ENCODE data around the gene DENND4B. TPM values are rescaled to one million over a fixed set of nuclear protein-coding genes. Genes with fewer than 3 reads are reported as not detected.

The DENND4B gene, protein sequence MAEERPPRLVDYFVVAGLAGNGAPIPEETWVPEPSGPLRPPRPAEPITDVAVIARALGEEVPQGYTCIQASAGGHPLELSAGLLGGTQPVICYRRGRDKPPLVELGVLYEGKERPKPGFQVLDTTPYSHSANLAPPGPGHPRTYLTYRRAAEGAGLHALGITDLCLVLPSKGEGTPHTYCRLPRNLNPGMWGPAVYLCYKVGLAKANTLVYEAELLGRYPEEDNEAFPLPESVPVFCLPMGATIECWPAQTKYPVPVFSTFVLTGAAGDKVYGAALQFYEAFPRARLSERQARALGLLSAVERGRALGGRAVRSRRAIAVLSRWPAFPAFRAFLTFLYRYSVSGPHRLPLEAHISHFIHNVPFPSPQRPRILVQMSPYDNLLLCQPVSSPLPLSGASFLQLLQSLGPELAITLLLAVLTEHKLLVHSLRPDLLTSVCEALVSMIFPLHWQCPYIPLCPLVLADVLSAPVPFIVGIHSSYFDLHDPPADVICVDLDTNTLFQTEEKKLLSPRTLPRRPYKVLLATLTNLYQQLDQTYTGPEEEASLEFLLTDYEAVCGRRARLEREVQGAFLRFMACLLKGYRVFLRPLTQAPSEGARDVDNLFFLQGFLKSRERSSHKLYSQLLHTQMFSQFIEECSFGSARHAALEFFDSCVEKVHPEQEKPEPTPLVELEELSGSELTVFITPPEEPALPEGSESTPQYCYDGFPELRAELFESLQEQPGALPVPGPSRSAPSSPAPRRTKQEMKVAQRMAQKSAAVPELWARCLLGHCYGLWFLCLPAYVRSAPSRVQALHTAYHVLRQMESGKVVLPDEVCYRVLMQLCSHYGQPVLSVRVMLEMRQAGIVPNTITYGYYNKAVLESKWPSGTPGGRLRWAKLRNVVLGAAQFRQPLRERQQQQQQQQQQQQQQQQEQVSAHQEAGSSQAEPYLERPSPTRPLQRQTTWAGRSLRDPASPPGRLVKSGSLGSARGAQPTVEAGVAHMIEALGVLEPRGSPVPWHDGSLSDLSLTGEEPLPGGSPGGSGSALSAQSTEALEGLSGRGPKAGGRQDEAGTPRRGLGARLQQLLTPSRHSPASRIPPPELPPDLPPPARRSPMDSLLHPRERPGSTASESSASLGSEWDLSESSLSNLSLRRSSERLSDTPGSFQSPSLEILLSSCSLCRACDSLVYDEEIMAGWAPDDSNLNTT (N-terminal part only)
- total RNA-seq = 16.9 and 23.9 TPM in 2 replicates

DNA sequence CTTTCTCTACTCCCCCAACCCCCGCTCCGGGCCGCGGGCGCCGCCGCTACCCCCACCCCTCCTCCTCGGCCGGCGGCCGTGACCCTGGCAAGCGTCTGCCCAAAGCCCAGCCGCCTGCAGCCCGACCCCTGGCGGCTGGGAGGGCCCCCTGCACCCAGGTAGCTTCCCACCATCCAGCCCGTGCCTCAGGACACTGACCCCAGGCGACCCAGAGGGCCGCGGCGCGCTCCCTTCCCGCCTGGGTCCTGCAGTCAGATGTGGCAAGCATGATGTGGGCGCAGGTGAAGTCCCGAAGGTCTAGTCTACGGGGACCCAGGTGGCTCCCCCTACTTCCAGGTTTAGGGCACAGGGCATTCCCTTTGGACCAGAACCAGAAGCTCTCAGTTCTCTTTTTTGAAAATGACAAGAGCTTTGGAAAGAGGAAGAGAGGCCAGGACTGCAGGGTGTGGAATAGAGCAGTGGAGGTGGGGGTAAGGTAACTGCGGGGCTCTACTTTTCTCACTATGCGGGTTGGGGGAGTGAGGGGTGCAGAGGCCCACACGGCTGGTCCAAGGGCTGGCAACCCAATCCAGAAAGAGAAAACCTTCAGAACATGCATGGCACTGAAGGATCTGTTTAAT, at the start of gene DENND4B:
DENND4B (minus strand) TSS at position 97 of the 620 bp plus-strand sequence. CDS start 2,344 bp downstream, outside the sequence.

DNA sequence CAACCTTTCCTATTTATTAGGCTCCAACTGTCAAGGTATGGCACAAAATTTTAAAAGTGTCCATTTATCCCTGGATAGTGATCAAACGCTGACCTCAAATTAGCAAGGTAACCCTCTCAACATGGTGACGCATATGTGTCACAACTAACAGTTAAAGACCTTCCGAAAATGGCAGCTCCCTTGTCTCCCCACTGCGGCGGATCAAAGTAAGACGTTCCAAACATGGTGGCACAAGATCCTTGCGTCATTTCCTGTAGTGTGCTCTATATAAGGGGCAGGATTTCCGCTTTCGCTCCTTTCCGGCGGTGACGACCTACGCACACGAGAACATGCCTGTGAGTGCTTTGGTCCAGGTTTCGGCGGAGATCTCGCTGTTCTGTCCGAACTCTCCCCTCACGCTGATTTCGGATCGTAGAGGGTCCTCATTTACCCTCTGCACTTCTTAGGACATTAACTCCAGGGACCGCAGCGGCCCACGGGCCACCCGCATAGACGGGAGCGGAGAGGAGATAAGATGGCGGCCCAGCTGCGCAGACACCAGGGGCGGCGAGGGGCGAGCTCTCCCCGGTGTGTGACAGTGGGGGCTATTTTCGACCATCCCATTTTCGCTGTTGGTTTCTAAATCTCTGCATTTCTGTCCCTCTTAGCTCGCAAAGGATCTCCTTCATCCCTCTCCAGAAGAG, 44.1 kb upstream of the DENND4B start, which contains the start of gene RPS27:
RPS27 (plus strand) TSS at position 295 of the 683 bp plus-strand sequence; CDS start at position 330, 35 bp downstream.

DNA sequence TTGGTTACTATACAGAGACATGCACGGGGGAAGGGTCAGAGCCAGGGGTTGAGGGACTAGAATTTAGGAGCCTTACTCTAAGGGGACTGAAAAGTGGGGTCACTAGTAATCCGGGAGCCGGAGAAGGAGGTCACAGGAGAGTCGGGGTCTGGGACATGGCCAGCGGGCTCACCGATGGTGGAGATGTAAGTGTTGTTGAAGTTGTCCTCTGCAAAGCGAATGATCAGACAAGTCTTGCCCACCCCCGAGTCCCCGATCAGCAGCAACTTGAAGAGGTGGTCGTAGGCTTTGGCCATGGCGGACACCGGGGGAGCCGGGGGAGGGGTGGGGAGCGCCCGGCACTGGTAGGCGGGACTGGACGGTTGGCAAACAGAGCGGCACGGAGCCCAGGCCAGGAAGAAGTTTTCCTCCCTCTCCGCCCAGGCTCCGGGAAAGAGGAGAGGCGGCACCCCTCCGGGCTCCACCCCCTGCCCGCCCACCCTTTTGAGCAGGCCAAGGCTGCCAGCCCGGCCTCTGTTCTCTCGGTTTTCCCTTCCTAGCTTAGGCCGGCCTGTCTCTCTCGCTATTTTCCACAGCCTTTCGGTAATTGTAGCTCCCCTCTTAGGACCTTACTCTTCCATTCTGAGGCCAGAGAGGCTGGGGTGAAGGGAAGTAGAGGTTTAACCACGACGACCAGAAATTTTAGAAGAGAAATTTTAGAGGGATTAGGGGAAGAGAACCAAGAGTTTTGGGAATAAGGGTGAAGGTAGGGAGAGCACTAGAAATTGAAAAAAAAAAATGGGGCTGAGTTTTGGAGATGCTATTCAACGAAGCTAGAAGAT, 39.6 kb upstream of the DENND4B start, which contains the start of gene RAB13:
RAB13 (minus strand) TSS at position 399 of the 821 bp plus-strand sequence; CDS start at position 296, 103 bp downstream.

DNA sequence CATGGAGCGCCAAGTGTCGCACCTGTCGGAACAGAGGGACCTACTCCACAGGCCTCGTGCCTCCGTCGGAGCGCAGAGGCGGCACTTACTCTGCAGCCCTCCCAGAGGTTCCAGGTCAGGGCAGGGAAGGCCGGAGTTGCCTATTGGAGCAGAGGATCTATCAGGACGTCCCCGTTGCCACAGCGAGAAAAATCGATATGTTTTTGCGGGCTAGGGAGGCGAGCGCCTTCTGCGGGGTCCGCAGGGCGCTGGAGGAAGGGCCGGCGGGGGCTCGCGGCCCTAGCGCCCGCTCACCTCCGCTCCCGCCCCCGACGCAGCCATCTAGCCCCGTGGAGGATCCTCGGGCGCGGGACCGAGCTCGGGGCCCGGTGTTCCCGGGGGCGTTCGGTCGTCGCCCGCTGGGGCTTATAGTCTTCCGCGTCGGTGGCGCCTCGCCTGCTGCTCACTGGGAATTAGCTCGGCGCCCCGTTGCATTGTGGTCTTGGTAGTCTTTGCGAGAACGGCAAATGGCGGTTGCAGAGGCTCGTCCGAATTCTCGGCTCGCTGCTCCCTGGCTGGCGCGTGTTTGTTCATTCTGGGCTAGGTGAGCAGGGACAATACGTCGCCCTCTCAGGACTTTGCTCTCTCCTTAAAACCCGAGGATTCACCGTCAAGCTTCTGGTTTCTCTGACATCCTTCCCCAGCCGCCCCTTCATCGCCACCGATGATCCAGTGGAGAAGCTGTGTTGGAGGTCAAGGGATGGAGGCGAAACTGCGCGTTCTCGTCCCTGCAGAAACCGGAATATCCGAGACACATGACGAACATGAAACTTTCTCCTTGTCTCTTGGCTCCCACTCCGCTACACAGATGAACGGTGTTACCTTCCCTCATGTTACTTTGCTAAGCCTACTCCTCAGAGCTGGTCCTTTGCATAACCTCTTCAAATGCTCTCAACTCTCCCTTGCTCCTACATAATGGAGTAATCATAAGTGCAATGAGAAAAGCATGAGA, 31.0 kb upstream of the DENND4B start, which contains the start of gene JTB:
JTB (minus strand) TSS at position 425 of the 991 bp plus-strand sequence; CDS start at position 3, 422 bp downstream.

DNA sequence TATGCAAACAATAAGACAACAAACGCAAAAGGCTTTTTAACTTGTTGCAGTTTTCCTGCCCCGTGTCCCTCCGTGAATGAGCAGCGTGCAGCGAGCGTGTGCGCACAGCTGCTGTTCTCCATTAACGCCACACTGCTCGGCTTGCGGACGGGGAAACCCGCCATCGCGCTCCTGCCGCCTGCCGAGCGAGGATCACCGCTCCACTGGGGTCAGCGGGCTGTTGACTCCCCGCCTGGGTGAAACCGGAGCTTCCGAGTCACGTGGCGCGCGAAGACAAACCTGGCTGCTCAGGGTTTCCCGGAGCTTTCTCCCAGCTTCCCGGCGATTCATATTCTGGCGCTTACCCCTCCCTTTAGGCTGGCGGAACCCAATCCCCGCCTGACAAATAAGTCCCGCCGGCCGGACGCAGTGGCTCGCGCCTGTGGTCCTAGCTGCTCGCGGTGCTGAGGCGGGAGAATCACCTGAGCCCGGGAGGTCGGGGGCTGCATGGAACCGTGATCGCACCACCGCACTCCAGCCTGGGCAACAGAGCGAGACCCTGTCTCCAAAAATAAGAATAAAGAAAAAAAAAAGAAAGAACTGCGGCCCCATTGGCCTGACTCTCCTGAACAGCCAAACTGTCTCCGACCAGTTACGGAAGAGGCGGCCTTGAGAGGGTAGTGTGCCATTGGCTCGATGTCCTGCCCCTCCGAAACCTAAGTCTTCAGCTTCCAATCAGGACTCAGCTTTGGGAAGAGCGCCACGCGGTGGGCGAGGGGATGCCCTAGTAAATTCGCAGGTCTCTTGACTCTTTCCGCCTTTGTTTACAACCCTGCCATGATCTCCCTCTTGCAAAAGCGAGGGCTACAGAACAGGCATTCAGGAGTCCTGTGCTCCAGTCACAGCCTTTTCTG, 20.8 kb upstream of the DENND4B start, which contains the start of gene CREB3L4:
CREB3L4 (plus strand) TSS at position 796 of the 893 bp plus-strand sequence. CDS start 624 bp downstream, outside the sequence.

DNA sequence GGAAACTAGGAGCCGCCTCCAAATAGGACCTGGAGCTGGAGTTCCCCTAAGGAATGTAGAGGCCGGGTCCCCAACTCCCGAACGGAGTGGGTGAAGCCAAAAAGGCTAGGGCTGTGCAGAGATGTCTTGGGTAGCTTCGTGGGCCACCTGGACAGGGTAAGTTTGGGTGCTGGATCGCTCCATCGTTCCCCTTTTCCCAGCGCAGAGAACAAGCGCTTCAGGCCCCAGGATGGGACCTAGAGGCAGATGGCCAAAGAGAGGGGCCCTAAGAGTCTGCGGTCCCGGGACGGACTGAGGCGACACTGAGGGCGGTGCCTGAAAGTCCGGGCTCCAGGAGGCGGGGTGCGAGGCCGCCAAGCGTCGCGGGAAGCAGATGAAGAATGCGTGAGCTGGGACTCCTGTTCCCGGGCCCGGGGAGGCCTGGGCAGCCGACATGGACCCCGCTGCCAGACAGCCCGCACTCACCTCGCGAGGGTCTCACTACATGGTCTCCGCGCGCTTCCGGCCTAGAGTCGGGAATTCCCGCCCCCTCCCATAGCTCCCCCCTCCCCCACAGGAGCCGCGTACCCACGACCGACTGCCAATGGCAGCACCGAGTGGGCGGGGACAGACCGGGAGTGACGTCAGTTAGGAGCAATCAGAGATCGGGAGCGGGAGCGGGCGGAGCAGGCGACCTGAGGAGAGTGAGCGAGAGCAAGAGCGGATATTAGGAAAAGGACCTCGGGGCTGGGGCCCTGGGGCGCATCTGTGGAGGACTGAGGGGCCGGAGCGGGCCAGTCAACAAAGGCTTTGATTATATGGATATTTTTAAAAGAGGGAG, 16.7 kb upstream of the DENND4B start, which contains the start of gene SLC39A1:
SLC39A1 (minus strand) TSS at position 508 of the 820 bp plus-strand sequence. CDS start 822 bp downstream, outside the sequence.

DNA sequence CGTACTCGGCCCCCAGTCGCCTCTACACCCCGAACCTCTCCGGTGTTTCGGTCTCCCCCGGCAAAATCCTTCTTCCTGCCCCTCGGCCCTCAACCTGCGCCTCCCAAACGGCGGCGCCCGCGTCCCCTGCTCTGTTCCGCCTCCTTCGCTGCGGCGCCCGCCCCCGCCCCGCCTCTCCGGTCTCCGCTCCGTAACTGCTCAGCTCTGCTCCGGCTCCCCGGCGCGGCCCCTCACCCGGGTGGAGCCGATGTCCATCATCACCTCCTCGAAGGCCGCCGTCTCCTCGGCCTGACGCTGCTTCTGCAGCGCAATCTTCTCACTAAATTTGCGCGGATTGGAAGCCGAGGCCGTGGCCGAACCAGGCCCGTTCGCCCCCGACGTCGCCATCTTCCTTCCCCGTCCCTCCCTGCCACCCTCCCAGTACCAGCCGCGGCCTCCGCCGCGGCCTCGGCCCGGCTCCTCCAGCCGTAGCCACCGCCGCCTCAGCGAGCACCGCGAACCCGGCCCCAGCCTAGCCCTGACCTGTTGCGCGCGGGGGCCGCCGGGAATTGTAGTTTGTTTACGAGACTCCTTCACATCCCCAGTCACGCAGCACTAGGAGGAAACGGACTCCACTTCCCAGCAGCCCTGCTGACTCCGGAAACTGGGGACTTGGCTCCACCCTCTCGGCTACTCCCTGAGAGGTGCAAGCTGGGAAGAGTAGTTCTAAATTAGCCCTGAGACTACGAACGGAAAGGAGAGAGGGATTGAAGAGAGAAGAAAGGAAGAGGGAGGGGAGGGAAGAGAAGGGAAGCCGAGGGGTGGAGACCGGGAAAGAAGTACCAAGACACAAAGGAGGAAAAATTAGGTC, 11.8 kb upstream of the DENND4B start, which contains the start of gene CRTC2:
CRTC2 (minus strand) TSS at position 502 of the 850 bp plus-strand sequence; CDS start at position 387, 115 bp downstream.

DNA sequence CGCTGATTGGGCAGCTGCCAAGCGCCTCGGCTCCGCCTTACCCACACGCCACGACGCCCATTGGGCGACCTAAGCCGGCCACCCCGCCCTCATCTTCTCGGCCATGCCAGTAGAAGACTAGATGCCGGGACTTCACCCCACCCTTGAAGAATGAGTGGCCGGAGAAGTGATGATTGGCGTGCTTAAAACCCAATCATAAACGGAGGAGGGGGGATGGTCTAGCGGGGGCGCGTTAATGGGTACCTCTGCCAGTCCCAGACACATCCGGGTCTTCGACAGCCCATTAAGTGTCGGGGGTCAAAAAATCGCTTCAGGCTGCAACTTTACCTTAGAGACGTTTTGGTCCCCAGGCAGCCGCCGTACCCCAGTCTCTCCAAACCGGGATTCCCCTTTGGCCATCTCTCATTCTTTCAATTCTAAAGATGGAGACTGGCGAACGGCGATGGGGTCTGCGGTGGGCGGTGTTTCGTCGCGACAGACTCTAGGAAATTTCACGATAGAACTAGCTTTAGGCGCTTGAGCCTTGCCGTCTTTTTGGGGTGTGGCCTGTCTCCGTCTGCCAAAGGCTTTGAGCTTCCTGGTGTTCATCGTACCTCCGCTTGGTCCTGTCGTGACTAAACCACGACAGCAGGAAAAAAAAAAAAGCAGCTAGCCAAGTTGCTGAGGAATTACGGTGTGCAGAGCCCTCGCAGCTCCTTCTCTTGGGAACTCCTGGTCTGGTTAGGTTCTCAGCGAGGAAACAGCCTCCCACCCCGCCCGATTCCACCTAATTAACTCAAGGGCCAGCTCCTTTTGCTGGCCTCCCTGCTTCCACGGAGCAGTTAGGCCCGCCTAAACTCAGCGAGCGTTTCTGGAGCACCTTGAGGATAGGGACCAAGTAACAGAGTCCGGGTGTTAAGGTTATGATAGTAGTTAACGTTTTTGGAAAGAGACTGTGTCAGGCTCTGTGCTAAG, 23.3 kb downstream of the DENND4B start, which contains the start of gene GATAD2B:
GATAD2B (minus strand) TSS at position 1 of the 954 bp plus-strand sequence. CDS start 94,625 bp downstream, outside the sequence.

Other genes with a start within 250 kb of the DENND4B start
- 17.8 and 23.6 TPM in 2 replicates for gene INTS3, start 218.7 kb downstream of the DENND4B start, total RNA-seq
- 15.5 and 18.5 TPM in 2 replicates for gene SLC27A3, start 171.3 kb downstream of the DENND4B start, total RNA-seq
- 6.9 and 8.9 TPM in 2 replicates for gene GATAD2B, start 23.7 kb downstream of the DENND4B start, total RNA-seq
- 9.1 and 11.6 TPM in 2 replicates for gene CRTC2, start 11.9 kb upstream of the DENND4B start, total RNA-seq
- 94.3 and 101 TPM in 2 replicates for gene SLC39A1, start 16.8 kb upstream of the DENND4B start, total RNA-seq
- 6.3 and 9.0 TPM in 2 replicates for gene CREB3L4, start 21.2 kb upstream of the DENND4B start, total RNA-seq
- gene JTB, start 31.0 kb upstream of the DENND4B start, total RNA-seq = 223 and 236 TPM in 2 replicates
- 38.6 and 39.7 TPM in 2 replicates for gene RAB13, start 39.6 kb upstream of the DENND4B start, total RNA-seq
- 1,749 and 2,452 TPM in 2 replicates for gene RPS27, start 44.0 kb upstream of the DENND4B start, total RNA-seq
- gene NUP210L, start 208.4 kb upstream of the DENND4B start, total RNA-seq = 0.07 TPM in 1 of 2 replicates, not detected in the other
- gene TPM3, start 245.4 kb upstream of the DENND4B start, total RNA-seq = 1,041 and 1,134 TPM in 2 replicates